ENCODE data around the gene GSK3A. TPM values are rescaled to one million over a fixed set of nuclear protein-coding genes. Genes with fewer than 3 reads are reported as not detected.
A peak's percentile ranks its signal among the peaks of the same experiment; 100 is the strongest.

GSK3A gene
- total and polyA plus RNA-seq, 2 of the 4 experiments (the other 2 are of a cell fraction) = 8.1 to 43.3 TPM

DNA sequence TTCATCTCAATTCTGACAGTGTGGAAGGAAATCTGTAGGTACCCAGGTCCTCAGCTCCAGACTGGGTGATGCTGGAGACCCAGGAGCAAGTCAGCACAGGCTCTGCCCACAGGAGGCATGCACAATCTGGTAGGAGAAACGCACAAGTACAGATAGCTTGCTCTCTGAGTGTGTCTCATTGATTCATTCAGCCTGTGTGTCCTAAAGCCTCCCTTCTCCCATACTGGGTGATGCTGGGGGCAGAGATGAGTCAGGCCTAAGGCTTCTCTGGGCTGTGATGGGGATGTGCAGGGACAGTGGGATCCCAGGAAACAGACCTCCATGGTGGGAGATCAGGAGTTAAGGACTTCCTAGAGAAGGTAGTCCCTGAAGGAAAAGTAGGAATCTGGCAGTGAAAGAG is 15.5 kb downstream of the GSK3A start:
- no peaks in the 10 kb centered on the region for H3K9me3 ChIP-seq (ENCODE audit: control insufficient read depth, insufficient read depth, low read length)
- no peak overlapping the region for H4K5ac ChIP-seq (ENCODE audit: low read depth, low read length)
- H3K4me1 ChIP-seq (ENCODE audit: control insufficient read depth, insufficient read depth, low read length) = no peaks in the 10 kb centered on the region
- ATAC-seq (ENCODE audit: low read depth) = peak; percentile 62; the same call in 1 of the 2 replicates
- H4K20me1 ChIP-seq (ENCODE audit: insufficient read depth, low read length) = peaks cover 75% of the 10 kb centered on the region
- H2AK5ac ChIP-seq (ENCODE audit: low read depth, low read length) = no peak overlapping the region
- dilution Hi-C loops (cut with HindIII; ENCODE audit: low sequenced_read_pairs, unreplicated experiment) (no loop called here), in situ Hi-C loops (cut with MboI; ENCODE audit: low sequenced_read_pairs) (no loop called here), intact Hi-C loops (cut with micrococcal nuclease) (no loop called here)
- H3K4me3 ChIP-seq (ENCODE audit: insufficient read depth, low read depth, low read length) = no peak overlapping the region
- no peak overlapping the region for H2BK20ac ChIP-seq (ENCODE audit: low read depth, low read length)
- H4K8ac ChIP-seq (ENCODE audit: low read depth in 2 of 2, low read length in 2 of 2) = no peak overlapping the region
- no peak overlapping the region for H2AK9ac ChIP-seq (replicated peaks; ENCODE audit: low read depth, low read length, poor library complexity)
- no peak overlapping the region for H4K91ac ChIP-seq (ENCODE audit: insufficient read depth, low read depth, low read length)
- H3K9me1 ChIP-seq (ENCODE audit: insufficient read depth, low read length) = peaks cover 14% of the 10 kb centered on the region
- no peak overlapping the region for H2BK5ac ChIP-seq (ENCODE audit: low read depth, low read length, poor library complexity, severe bottlenecking)
- H3K56ac ChIP-seq (ENCODE audit: extremely low read depth, insufficient read depth, low read length) = no peak overlapping the region
- no peak overlapping the region for H2BK120ac ChIP-seq (ENCODE audit: low read depth, low read length)
- H3K23ac ChIP-seq (ENCODE audit: low read depth, low read length) = no peak overlapping the region
- ChIA-PET POLR2A (ENCODE audit: unreplicated experiment) (no interaction called here), CTCF (no interaction called here)
- no peak overlapping the region for H3K18ac ChIP-seq (ENCODE audit: low read depth, low read length)
- H3K79me1 ChIP-seq (ENCODE audit: low read depth in 1 of 2, low read length in 2 of 2) = peaks cover 24 to 75% of the 10 kb centered on the region in 2 experiments
- no peak overlapping the region for H3K27ac ChIP-seq (ENCODE audit: insufficient read depth, low read length)
- no peak overlapping the region for H2BK15ac ChIP-seq (ENCODE audit: low read depth, low read length)
- H3K9ac ChIP-seq (ENCODE audit: low read depth, low read length) = no peak overlapping the region
- TSS peak; percentile 5 for BruUV-seq (replicated peaks)
- H2AFZ ChIP-seq (replicated peaks; ENCODE audit: low read length, poor library complexity) = no peak overlapping the region
- WGBS, 2 experiments (ENCODE audit: extremely low coverage in 2 of 2, insufficient read length in 1 of 2) = no CpG with 5 or more reads among the region's 1 CpG
- H3K27me3 ChIP-seq (ENCODE audit: control insufficient read depth, insufficient read depth, low read length) = no peaks in the 10 kb centered on the region
- H3K36me3 ChIP-seq (ENCODE audit: control insufficient read depth, insufficient read depth, low read length) = peaks cover 63% of the 10 kb centered on the region
- TF ChIP-seq, protein P1, sequence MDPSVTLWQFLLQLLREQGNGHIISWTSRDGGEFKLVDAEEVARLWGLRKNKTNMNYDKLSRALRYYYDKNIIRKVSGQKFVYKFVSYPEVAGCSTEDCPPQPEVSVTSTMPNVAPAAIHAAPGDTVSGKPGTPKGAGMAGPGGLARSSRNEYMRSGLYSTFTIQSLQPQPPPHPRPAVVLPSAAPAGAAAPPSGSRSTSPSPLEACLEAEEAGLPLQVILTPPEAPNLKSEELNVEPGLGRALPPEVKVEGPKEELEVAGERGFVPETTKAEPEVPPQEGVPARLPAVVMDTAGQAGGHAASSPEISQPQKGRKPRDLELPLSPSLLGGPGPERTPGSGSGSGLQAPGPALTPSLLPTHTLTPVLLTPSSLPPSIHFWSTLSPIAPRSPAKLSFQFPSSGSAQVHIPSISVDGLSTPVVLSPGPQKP (IDR thresholded peaks at IDR 0.05; ENCODE audit: borderline replicate concordance, low read depth, low read length) = no peak
- TF ChIP-seq BHLHE40 (IDR thresholded peaks at IDR 0.05; ENCODE audit: low read depth, low read length) = no peak
- TF ChIP-seq MAFK (IDR thresholded peaks at IDR 0.05; ENCODE audit: low read depth, low read length) = no peak
- no peak for TF ChIP-seq CEBPB (IDR thresholded peaks at IDR 0.05; ENCODE audit: low read depth, low read length)
- TF ChIP-seq, protein P2, sequence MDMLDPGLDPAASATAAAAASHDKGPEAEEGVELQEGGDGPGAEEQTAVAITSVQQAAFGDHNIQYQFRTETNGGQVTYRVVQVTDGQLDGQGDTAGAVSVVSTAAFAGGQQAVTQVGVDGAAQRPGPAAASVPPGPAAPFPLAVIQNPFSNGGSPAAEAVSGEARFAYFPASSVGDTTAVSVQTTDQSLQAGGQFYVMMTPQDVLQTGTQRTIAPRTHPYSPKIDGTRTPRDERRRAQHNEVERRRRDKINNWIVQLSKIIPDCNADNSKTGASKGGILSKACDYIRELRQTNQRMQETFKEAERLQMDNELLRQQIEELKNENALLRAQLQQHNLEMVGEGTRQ (IDR thresholded peaks at IDR 0.05; ENCODE audit: low read depth, low read length) = no peak
- TF ChIP-seq RFX5 (IDR thresholded peaks at IDR 0.05; ENCODE audit: low read depth, low read length) = no peak
- no peak for TF ChIP-seq FOS (IDR thresholded peaks at IDR 0.05; ENCODE audit: low read depth, low read length)
- TF ChIP-seq CHD1 (IDR thresholded peaks at IDR 0.05; ENCODE audit: low read depth, low read length) = no peak
- TF ChIP-seq NFE2L2 (IDR thresholded peaks at IDR 0.05; ENCODE audit: low read depth, low read length) = no peak
- TF ChIP-seq POLR2A (IDR thresholded peaks at IDR 0.05; ENCODE audit: low read depth, low read length) = no peak
- no peak for TF ChIP-seq SMC3 (IDR thresholded peaks at IDR 0.05; ENCODE audit: low read depth, low read length)
- TF ChIP-seq, protein P3, sequence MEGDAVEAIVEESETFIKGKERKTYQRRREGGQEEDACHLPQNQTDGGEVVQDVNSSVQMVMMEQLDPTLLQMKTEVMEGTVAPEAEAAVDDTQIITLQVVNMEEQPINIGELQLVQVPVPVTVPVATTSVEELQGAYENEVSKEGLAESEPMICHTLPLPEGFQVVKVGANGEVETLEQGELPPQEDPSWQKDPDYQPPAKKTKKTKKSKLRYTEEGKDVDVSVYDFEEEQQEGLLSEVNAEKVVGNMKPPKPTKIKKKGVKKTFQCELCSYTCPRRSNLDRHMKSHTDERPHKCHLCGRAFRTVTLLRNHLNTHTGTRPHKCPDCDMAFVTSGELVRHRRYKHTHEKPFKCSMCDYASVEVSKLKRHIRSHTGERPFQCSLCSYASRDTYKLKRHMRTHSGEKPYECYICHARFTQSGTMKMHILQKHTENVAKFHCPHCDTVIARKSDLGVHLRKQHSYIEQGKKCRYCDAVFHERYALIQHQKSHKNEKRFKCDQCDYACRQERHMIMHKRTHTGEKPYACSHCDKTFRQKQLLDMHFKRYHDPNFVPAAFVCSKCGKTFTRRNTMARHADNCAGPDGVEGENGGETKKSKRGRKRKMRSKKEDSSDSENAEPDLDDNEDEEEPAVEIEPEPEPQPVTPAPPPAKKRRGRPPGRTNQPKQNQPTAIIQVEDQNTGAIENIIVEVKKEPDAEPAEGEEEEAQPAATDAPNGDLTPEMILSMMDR (conservative IDR thresholded peaks at IDR 0.05; ENCODE audit: low read depth, low read length) = no peak
- no peak for TF ChIP-seq MAZ (IDR thresholded peaks at IDR 0.05; ENCODE audit: borderline replicate concordance, low read depth, low read length)
- TF ChIP-seq RAD21 (IDR thresholded peaks at IDR 0.05; ENCODE audit: low read length) = no peak
- TF ChIP-seq RCOR1 (IDR thresholded peaks at IDR 0.05; ENCODE audit: insufficient replicate concordance, low read length) = no peak
- TF ChIP-seq MXI1 (IDR thresholded peaks at IDR 0.05; ENCODE audit: borderline replicate concordance, low read depth, low read length) = no peak
- DNase-seq = peak; percentile 50
- no peak overlapping the region for H3K4ac ChIP-seq (ENCODE audit: low read depth, low read length)
- no peak overlapping the region for H3K4me2 ChIP-seq (ENCODE audit: low read depth, low read length)
- no peak overlapping the region for H3K14ac ChIP-seq (replicated peaks; ENCODE audit: low read depth, low read length)

All from IMR-90 (cell line).